ENCODE results near the gene OXA1L. TPM values are rescaled to one million over a fixed set of nuclear protein-coding genes. Genes with fewer than 3 reads are reported as not detected.

Gene OXA1L
- total and polyA plus RNA-seq, 4 donors, result 53.6 to 106 (median 61.8) TPM

- Histone ChIP-seq H3K9me3 (ENCODE audit: control insufficient read depth in 4 of 4, low read length in 3 of 4) (no peaks in the 10 kb centered on the region), H3K4me1 (ENCODE audit: control insufficient read depth in 4 of 4, insufficient read depth in 4 of 4, low read length in 3 of 4) (peaks cover 0 to 2% (median 0%) of the 10 kb centered on the region in 4 donors), H3K4me3 (ENCODE audit: low read depth in 1 of 3, low read length in 3 of 3) (no peak overlapping the region), H3K27ac (ENCODE audit: low read depth in 1 of 2, low read length in 2 of 2) (no peak overlapping the region), H3K36me3 (ENCODE audit: control insufficient read depth in 4 of 4, insufficient read depth in 3 of 4, low read depth in 1 of 4, low read length in 3 of 4) (peaks cover 14 to 50% (median 34%) of the 10 kb centered on the region in 4 donors), H3K9ac (ENCODE audit: low read depth in 1 of 2, low read length in 2 of 2) (no peak overlapping the region), H3K27me3 (ENCODE audit: control insufficient read depth in 4 of 4, insufficient read depth in 4 of 4, low read length in 3 of 4) (no peaks in the 10 kb centered on the region)
- DNase-seq (ENCODE audit: low spot score), result no peak
- no peak for TF ChIP-seq EGR1 (IDR thresholded peaks at IDR 0.05; ENCODE audit: low read depth in 2 of 2)
- TF ChIP-seq HNF4G (IDR thresholded peaks at IDR 0.05), result no peak
- no peak for TF ChIP-seq TAF1 (conservative IDR thresholded peaks at IDR 0.05)
- no peak for TF ChIP-seq YY1 (IDR thresholded peaks at IDR 0.05)
- TF ChIP-seq ATF3 (IDR thresholded peaks at IDR 0.05), result no peak
- no peak for TF ChIP-seq FOXA2 (IDR thresholded peaks at IDR 0.05)
- TF ChIP-seq MAX (IDR thresholded peaks at IDR 0.05), result no peak
- TF ChIP-seq RXRA (IDR thresholded peaks at IDR 0.05), result no peak
- no peak for TF ChIP-seq REST (IDR thresholded peaks at IDR 0.05)
- no peak for TF ChIP-seq SP1 (IDR thresholded peaks at IDR 0.05)
- TF ChIP-seq RAD21 (IDR thresholded peaks at IDR 0.05), result no peak
- TF ChIP-seq HNF4A (conservative IDR thresholded peaks at IDR 0.05), result no peak
- TF ChIP-seq CTCF (IDR thresholded peaks at IDR 0.05; ENCODE audit: low read depth, low read length, missing input control), result no peak
- no peak for TF ChIP-seq GABPA (IDR thresholded peaks at IDR 0.05 in 1 of 2, conservative IDR thresholded peaks at IDR 0.05 in 1 of 2)
- TF ChIP-seq ZBTB33 (IDR thresholded peaks at IDR 0.05), result no peak
- no peak for TF ChIP-seq FOXA1 (IDR thresholded peaks at IDR 0.05)
- TF ChIP-seq JUND (IDR thresholded peaks at IDR 0.05), result no peak
- no peak for TF ChIP-seq NR2F2 (IDR thresholded peaks at IDR 0.05)
- WGBS, result 94% methylated on average over 8 of the region's 8 CpGs
These were observed 6.9 kb downstream of the OXA1L start for GRCh38 chr14:22773162-22774010.
